HPDE6-E6E7 (cell line): Measurements from ENCODE around the gene ZIC5.

ENCODE experiments used
- DNase-seq: peaks from one replicate; pipeline ENCODE4 v3.0.0; 2011; ENCODE audit warnings: missing footprints; ENCODE audit errors: extremely low spot score

Gene ZIC5

GRCh38 chr13:99935772-99936171 is 35.8 kb downstream of the ZIC5 start:
- DNase-seq, result no peak

DNA sequence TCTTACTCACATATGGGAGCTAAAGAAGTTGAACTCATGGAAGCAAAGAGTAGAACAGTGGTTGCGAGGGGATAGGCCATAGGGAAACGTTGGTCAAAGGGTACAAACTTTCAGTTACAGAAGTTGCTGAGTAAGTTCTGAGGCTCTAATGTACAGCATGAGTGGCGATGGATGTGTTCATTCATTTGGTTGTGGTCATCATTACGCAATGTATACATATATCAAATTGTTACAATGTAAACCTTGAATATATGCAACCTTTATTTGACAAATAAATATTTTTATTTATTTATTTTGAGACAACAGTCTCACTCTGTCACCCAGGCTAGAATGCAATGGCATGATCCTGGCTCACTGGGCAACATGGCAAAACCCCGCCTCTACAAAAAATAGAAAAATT is 38.7 kb downstream of the ZIC5 start:
- no peak for DNase-seq

DNA sequence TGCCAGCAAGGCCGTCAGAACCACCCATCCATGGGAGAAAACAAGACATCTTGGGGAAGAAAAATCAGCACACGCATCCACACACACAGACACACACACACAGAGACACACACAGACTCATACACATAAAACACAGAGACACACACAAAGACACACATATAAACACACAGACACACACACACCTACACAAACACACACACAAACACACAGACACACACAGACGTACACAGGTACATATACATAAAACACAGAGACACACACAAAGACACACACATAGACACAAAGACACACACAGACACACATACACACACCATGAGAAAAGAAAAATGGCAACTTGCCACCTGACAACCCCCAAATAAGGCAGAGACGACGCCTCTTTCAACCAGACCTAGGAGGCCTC is 40.6 kb downstream of the ZIC5 start:
- no peak for DNase-seq

DNA sequence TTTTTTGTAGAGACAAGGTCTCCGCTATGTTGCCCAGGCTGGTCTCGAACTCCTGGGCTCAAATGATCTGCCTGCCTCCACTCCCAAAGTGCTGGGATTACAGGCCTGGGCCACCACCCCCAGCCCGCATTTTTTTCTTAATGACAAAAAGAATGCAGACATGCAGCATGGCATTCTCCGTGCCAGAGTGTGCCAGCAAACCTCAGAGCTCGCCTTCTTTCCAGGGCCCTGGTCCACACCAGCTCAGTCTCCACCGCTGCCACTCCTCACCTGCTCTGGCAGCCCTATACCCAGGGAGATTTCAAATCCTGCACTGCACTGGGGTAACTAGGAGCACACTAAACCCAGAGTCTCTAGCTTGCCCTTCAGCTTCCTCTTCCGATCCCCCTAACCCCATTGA is 41.7 kb downstream of the ZIC5 start:
- no peak for DNase-seq

DNA sequence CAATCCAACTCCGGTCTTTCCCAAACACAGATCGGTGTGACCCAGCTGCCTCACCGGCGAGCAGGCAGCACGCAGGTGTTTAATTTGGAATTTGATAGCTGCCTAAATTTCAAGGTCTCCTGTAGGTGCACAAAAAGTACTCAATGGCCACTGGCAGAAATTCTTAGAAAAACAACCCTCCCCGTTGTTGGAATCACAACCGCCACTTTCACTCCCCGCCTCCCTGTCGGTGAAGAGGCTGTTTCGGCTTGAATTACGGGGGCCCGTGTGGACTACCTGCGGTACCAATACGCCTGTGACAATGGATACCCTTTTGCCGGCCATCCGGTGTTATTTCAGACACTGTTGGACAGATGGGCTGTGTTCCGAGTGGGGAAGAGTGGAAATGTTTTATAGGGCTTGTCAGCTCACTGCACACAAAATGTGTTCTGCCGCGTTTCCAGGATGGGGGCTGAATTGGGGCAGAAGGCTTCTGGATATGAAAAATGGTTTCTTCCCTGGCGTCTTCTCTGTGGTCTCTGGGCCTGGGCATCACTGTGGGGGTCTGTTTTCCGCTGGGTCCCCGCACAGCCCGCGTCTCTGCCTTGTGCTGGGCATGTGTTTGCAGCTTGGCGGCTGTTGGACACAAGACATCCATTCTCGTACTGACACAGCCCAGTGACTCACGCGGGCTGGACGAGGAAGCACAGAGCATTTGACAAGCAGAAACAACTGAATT is 45.4 kb downstream of the ZIC5 start:
- peak; percentile 68 for DNase-seq

- no peak for DNase-seq
These were observed 47.5 kb downstream of the ZIC5 start for GRCh38 chr13:99923877-99924582.

DNA sequence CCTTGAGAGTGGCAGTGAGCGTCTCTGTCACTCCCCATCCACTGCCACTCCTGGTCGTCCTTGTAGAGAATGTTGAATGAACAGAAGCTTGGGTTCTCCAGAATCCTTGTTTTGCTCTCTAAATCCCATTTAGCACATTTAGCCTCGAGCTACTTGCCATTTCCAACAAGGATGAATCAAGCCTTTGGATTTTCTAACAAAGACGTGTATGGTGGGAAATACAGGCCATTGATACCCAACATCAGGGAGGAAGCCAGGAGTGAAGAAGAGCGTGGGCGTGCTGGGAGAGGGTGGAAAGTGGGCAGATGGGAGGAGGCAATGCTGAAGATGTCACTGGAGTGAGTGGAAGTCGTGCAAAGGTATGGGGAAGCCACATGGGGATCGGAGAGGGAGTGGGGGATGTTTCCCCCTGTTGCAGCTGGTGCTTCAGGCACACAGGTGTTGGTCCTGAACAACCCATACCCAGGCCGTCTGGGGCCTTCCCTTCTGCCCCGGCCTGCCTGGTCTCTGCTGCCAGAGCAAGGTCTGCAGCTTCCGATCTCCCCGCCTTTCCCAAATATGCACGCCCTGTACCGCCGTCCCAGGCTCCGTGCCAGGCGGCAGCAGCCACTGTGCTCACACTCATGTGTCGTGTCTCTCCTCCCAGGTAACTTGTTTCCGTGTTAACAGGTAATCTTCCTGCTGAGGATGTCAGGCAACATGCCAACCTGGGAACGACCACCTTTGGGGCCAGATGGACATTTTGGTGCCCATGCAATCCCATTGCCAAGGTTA is 48.7 kb downstream of the ZIC5 start:
- DNase-seq, result no peak

DNA sequence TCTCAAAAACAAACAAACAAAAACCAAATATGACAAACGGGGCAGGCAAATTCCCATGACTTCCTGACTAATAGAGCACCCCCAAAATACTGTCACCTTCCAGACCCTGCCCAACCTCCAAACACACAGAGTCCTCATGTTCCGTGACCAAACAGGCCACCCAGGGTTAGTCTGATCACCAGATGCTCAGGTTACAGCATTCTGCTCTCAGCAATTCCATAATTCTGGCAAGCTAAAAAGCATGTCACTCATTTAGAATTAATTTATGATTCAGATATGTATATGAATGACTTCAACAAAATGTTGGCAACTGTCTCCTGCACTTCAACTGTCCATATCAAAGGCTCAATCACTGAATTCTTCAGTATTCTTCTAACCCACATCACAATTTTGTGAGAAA is 52.4 kb downstream of the ZIC5 start:
- no peak for DNase-seq

- DNase-seq, result peak; percentile 82
These were observed 55.0 kb downstream of the ZIC5 start for GRCh38 chr13:99916366-99917103.

DNA sequence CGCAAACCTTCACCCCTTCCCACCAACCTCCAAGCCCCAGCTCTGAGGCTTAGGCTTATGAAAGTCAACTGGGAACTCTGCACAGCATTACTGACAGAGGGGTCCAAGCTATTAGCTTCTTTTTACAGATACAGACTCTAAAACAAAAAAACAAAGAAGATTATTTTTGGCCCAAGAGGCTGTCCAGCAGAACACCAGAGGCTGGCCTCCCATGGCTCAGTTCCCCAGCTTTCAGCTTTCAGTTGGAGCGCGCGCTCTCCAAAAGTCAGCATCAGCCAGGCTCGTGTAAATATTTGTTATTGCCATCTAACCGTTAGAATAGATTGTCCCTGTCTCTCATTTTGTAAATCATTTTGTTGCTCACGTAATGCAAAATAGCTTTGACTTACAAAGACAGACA is 58.4 kb downstream of the ZIC5 start:
- no peak for DNase-seq
